Panc1 (cell line): ENCODE measurements around the gene HPCAL1. TPM values are rescaled to one million over a fixed set of nuclear protein-coding genes. Genes with fewer than 3 reads are reported as not detected.

Source experiments
- ATAC-seq: fragments of 200-7000 bp; cut with Tn5 transposase; 2 replicates; pipeline ENCODE4 v1.9.1; 2020; ENCODE audit warnings: mild to moderate bottlenecking, moderate library complexity
- BruUV-seq: library from RNA; stranded (reverse); fragments of 400-500 nt; replicated peaks from 2 replicates; lab custom pipeline; 2021; lab: Mats Ljungman, UMichigan
- CTCF ChIA-PET: fragments of 300-600 bp; sonication (Branson Sonifier 250); formaldehyde crosslinking; loops from one replicate; lab custom pipeline; 2022; ENCODE audit warnings: antibody characterized with exemption; lab: Charles Lee
- POLR2A ChIA-PET: fragments of 300-600 bp; sonication (Branson Sonifier 250); formaldehyde crosslinking; loops from one replicate; lab custom pipeline; 2022; ENCODE audit warnings: antibody characterized with exemption; lab: Charles Lee
- DNase-seq: peaks from one replicate; pipeline ENCODE4 v3.0.0-alpha.2; 2010; ENCODE audit warnings: low read depth, low spot score
- H3K27ac ChIP-seq: 2 replicates; pipeline ENCODE4 v1.5.1; 2011; ENCODE audit warnings: mild to moderate bottlenecking, low read length, inconsistent platforms
- H3K27me3 ChIP-seq: fragments of 200-500 bp; sonication (Bioruptor generic); 2 replicates; pipeline ENCODE4 v1.6.0; 2014; ENCODE audit warnings: low read length, inconsistent platforms; ENCODE audit not compliant: control insufficient read depth, insufficient read depth
- H3K36me3 ChIP-seq: fragments of 200-500 bp; sonication (Bioruptor generic); 2 replicates; pipeline ENCODE4 v1.5.1; 2014; ENCODE audit warnings: inconsistent platforms, mild to moderate bottlenecking, low read length, moderate library complexity; ENCODE audit not compliant: control insufficient read depth, insufficient read depth
- H3K4me1 ChIP-seq: 2 replicates; pipeline ENCODE4 v1.5.1; 2011; ENCODE audit warnings: inconsistent platforms, mild to moderate bottlenecking, low read length, moderate library complexity; ENCODE audit not compliant: control insufficient read depth, insufficient read depth
- H3K4me3 ChIP-seq, 2 experiments: 2 replicates each; pipeline ENCODE4 v1.5.1; 2011 to 2012; ENCODE audit warnings: low read depth in 2 of 2, low read length in 2 of 2, mild to moderate bottlenecking in 2 of 2, inconsistent platforms in 1 of 2, moderate library complexity in 1 of 2
- H3K9me3 ChIP-seq: fragments of 200-500 bp; sonication (Bioruptor generic); 2 replicates; pipeline ENCODE4 v1.5.1; 2014; ENCODE audit warnings: low read depth, mild to moderate bottlenecking, inconsistent platforms, low read length, moderate library complexity; ENCODE audit not compliant: control insufficient read depth, insufficient read depth
- CTCF ChIP-seq: fragments of 450-650 bp; IDR thresholded peaks from 2 replicates; pipeline ENCODE4 v1.5.1; 2017; ENCODE audit warnings: mild to moderate bottlenecking
- POLR2AphosphoS5 ChIP-seq: IDR thresholded peaks from 2 replicates; pipeline ENCODE4 v1.6.1; 2012; ENCODE audit warnings: mild to moderate bottlenecking, low read depth, low read length, moderate library complexity
- REST ChIP-seq, 2 experiments: IDR thresholded peaks; 2 replicates each; pipeline ENCODE4 v1.6.1; 2011 to 2012; ENCODE audit warnings: low read depth in 2 of 2, control low read depth in 1 of 2, low read length in 1 of 2, mild to moderate bottlenecking in 1 of 2, moderate library complexity in 1 of 2; ENCODE audit not compliant: insufficient read depth in 1 of 2
- SIN3A ChIP-seq: IDR thresholded peaks from 2 replicates; pipeline ENCODE4 v1.6.1; 2012; ENCODE audit warnings: low read depth, mild to moderate bottlenecking, low read length, moderate library complexity, borderline replicate concordance; ENCODE audit not compliant: insufficient read depth
- TCF7L2 ChIP-seq: IDR thresholded peaks from 2 replicates; pipeline ENCODE4 v1.6.1; 2011; ENCODE audit warnings: mild to moderate bottlenecking, low read depth, low read length, inconsistent platforms
- in situ Hi-C: cut with HindIII; loops from 2 replicates; pipeline ENCODE4 v1.10.0; 2016; ENCODE audit warnings: low sequenced_read_pairs, low pct_unique_long_range_greater_than_20kb
- intact Hi-C: fragments of 100-400 bp; cut with micrococcal nuclease; formaldehyde crosslinking; loops from one replicate; pipeline ENCODE4 v1.10.0; 2022; ENCODE audit not compliant: unreplicated experiment
- total RNA-seq: library from RNA; stranded (reverse); gene quantifications from one replicate; pipeline ENCODE4 v1.2.1, GENCODE V29; 2021; ENCODE audit not compliant: unreplicated experiment

HPCAL1 gene
- total RNA-seq, 1 experiment from 2014 or later = 234 TPM

DNA sequence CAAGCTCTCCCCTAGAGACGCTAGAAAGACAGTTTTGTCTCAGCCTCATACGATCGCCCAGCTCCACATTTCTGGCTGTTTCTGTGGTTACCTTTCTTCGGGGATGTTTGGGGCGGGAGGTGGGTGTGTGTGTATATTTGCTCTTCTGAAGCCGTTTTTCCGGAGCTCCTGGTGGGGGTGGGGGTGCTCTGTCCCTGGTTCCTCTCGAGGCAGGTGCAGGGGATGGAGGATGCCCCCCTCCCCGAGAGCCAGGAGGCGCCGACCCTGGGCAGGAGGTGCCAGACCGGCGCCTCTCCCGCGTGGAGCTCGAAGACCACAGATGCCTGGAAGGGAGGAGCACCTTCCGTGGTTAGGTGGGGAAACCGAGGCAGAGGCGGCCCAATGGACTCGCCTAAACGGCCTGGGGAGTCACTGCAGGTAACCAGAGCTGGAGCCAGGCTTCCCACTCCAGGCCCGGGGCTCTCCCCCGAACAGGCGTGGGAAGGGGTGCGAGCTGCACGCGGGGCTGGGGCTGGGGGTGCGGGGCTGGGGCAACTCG lies 694 bp upstream of the HPCAL1 start:
- no peak for TF ChIP-seq POLR2AphosphoS5
- TF ChIP-seq CTCF = no peak
- no peak for TF ChIP-seq REST (IDR thresholded peaks at IDR 0.05; ENCODE audit: insufficient read depth in 1 of 2, low read depth in 2 of 2, low read length in 1 of 2)
- no peak for TF ChIP-seq TCF7L2
- no peak for TF ChIP-seq SIN3A
- DNase-seq (no peak), ATAC-seq (no peak)
- no peaks in the 10 kb centered on the region for H3K27me3 ChIP-seq
- intact Hi-C loops = loop anchor here (10.0 kb wide), 1 partner anchor 157 kb away; no protein-coding TSS in a partner anchor
- ChIA-PET POLR2A (interaction anchor here (0.6 to 0.9 kb wide), 5 partner anchors 12 to 107 kb away, joined by 3 to 7 read pairs (median 4); no protein-coding TSS in a partner anchor), CTCF (interaction anchor here (0.6 to 2.0 kb wide), 7 partner anchors 10 to 788 kb away, joined by 3 to 8 read pairs (median 5); no protein-coding TSS in a partner anchor)
- H3K4me3 ChIP-seq = peak overlapping the region; percentile 48 to 88
- H3K36me3 ChIP-seq = no peaks in the 10 kb centered on the region; the same call in 1 of the 2 replicates
- H3K4me1 ChIP-seq = peaks cover 49% of the 10 kb centered on the region
- in situ Hi-C loops = no loop called here
- no peaks in the 10 kb centered on the region for H3K9me3 ChIP-seq
- BruUV-seq = no TSS peak
- H3K27ac ChIP-seq = peak overlapping the region; percentile 89

GRCh38 chr2:10303181-10303693 lies 533 bp downstream of the HPCAL1 start:
- ATAC-seq = peak; percentile 34
- ChIA-PET POLR2A (interaction anchor here (0.6 to 1.8 kb wide), 4 partner anchors 26 to 460 kb away, joined by 3 to 5 read pairs (median 4); partner anchors contain the start of gene TAF1B), CTCF (interaction anchor here (0.9 to 2.0 kb wide), 4 partner anchors 17 to 29 kb away, joined by 3 to 8 read pairs (median 6); no protein-coding TSS in a partner anchor)
- Histone ChIP-seq H3K9me3 (no peaks in the 10 kb centered on the region), H3K4me3 (peak overlapping the region; percentile 88 to 94), H3K4me1 (peaks cover 52% of the 10 kb centered on the region), H3K27me3 (no peaks in the 10 kb centered on the region), H3K36me3 (no peaks in the 10 kb centered on the region; the same call in none of the 2 replicates), H3K27ac (peak overlapping the region; percentile 91)
- TF ChIP-seq SIN3A (no peak), TCF7L2 (no peak), CTCF (no peak), REST (IDR thresholded peaks at IDR 0.05; ENCODE audit: insufficient read depth in 1 of 2, low read depth in 2 of 2, low read length in 1 of 2) (no peak), POLR2AphosphoS5 (no peak)
- DNase-seq = no peak
- intact Hi-C loops = loop anchor here (10.0 kb wide), 1 partner anchor 158 kb away; no protein-coding TSS in a partner anchor
- in situ Hi-C loops = no loop called here
- no TSS peak for BruUV-seq
